ENCODE measurements around the gene SLC25A30. TPM values are rescaled to one million over a fixed set of nuclear protein-coding genes. Genes with fewer than 3 reads are reported as not detected.

The SLC25A30 gene
- polyA plus RNA-seq (2013) = 35.3 TPM

GRCh38 chr13:45417790-45418534 is at the start of gene SLC25A30:
TSS of gene SLC25A30 (minus strand) at chr13:45418373. CDS start at chr13:45411425, 6,948 bp downstream.
- peak; percentile 95 to 96 (median 96) for DNase-seq
- Histone ChIP-seq H3K9me3 (ENCODE audit: control extremely low read depth in 1 of 5, control insufficient read depth in 4 of 5, insufficient read depth in 2 of 5, low read depth in 1 of 5, low read length in 4 of 5) (no peaks in the 10 kb centered on the region), H3K27me3 (replicated peaks in 2 of 5; ENCODE audit: control insufficient read depth in 4 of 5, insufficient read depth in 5 of 5, low read length in 4 of 5) (no peaks in the 10 kb centered on the region), H3K36me3 (ENCODE audit: control insufficient read depth in 4 of 4, insufficient read depth in 4 of 4, low read length in 3 of 4) (peaks cover 0 to 4% (median 0%) of the 10 kb centered on the region in 4 experiments), H3K4me1 (ENCODE audit: control extremely low read depth in 1 of 4, control insufficient read depth in 4 of 4, insufficient read depth in 4 of 4, low read length in 3 of 4) (peaks cover 9 to 39% (median 25%) of the 10 kb centered on the region in 4 experiments), H3K27ac (ENCODE audit: insufficient read depth in 1 of 2, low read depth in 1 of 2, low read length in 2 of 2, poor library complexity in 1 of 2, severe bottlenecking in 2 of 2) (peak within 1 kb of the TSS; percentile 86 to 94), H3K4me3 (ENCODE audit: control insufficient read depth in 1 of 7, extremely low read depth in 1 of 7, insufficient read depth in 4 of 7, low read depth in 2 of 7, low read length in 6 of 7) (peak within 1 kb of the TSS; percentile 70 to 95 (median 89))
- ChIA-PET CTCF (interaction anchor here (0.7 to 8.9 kb wide), 7 partner anchors 8 to 73 kb away, joined by 3 to 77 read pairs (median 6); partner anchors contain the start of gene COG3), POLR2A (interaction anchor here (0.8 to 1.8 kb wide), 5 partner anchors 12 to 56 kb away, joined by 3 to 6 read pairs (median 4); no protein-coding TSS in a partner anchor)
- WGBS (ENCODE audit: insufficient coverage) = 0% methylated on average over 39 of the region's 64 CpGs

- Histone ChIP-seq H3K9me3 (ENCODE audit: control extremely low read depth in 1 of 5, control insufficient read depth in 4 of 5, insufficient read depth in 2 of 5, low read depth in 1 of 5, low read length in 4 of 5) (no peaks in the 10 kb centered on the region), H3K27ac (ENCODE audit: insufficient read depth in 1 of 2, low read depth in 1 of 2, low read length in 2 of 2, poor library complexity in 1 of 2, severe bottlenecking in 2 of 2) (no peak overlapping the region), H3K27me3 (replicated peaks in 2 of 5; ENCODE audit: control insufficient read depth in 4 of 5, insufficient read depth in 5 of 5, low read length in 4 of 5) (no peaks in the 10 kb centered on the region), H3K36me3 (ENCODE audit: control insufficient read depth in 4 of 4, insufficient read depth in 4 of 4, low read length in 3 of 4) (peaks cover 0 to 2% (median under 1%) of the 10 kb centered on the region in 4 experiments), H3K4me1 (ENCODE audit: control extremely low read depth in 1 of 4, control insufficient read depth in 4 of 4, insufficient read depth in 4 of 4, low read length in 3 of 4) (peaks cover 31 to 59% (median 44%) of the 10 kb centered on the region in 4 experiments), H3K4me3 (ENCODE audit: control insufficient read depth in 1 of 7, extremely low read depth in 1 of 7, insufficient read depth in 4 of 7, low read depth in 2 of 7, low read length in 6 of 7) (peak overlapping the region in 5 of 7 experiments; percentile 8 to 99 (median 97))
- 90% methylated on average over 3 of the region's 4 CpGs for WGBS (ENCODE audit: insufficient coverage)
- DNase-seq = no peak
- CTCF ChIA-PET = interaction anchor here (1.7 kb wide), 1 partner anchor 95 kb away, joined by 6 read pairs; no protein-coding TSS in a partner anchor
- POLR2A ChIA-PET = no interaction called here
Measured at GRCh38 chr13:45466359-45466758, 48.2 kb upstream of the SLC25A30 start.

GRCh38 chr13:45464687-45465453 is 46.7 kb upstream of the SLC25A30 start, which contains the start of gene COG3:
TSS of gene COG3 (plus strand) at chr13:45464939. CDS start at chr13:45465037, 98 bp downstream.
- peak within 1 kb of the TSS; percentile 87 to 99 (median 95) for H3K4me3 ChIP-seq (ENCODE audit: control insufficient read depth in 1 of 7, extremely low read depth in 1 of 7, insufficient read depth in 4 of 7, low read depth in 2 of 7, low read length in 6 of 7)
- CTCF ChIA-PET = interaction anchor here (0.8 to 1.6 kb wide), 9 partner anchors 11 to 96 kb away, joined by 3 to 6 read pairs (median 4); no protein-coding TSS in a partner anchor
- peak; percentile 98 to 99 (median 98) for DNase-seq
- H3K27ac ChIP-seq (ENCODE audit: insufficient read depth in 1 of 2, low read depth in 1 of 2, low read length in 2 of 2, poor library complexity in 1 of 2, severe bottlenecking in 2 of 2) = peak within 1 kb of the TSS; percentile 79 to 89
- peaks cover 29 to 62% (median 45%) of the 10 kb centered on the region in 4 experiments for H3K4me1 ChIP-seq (ENCODE audit: control extremely low read depth in 1 of 4, control insufficient read depth in 4 of 4, insufficient read depth in 4 of 4, low read length in 3 of 4)
- under 1% methylated on average over 55 of the region's 63 CpGs for WGBS (ENCODE audit: insufficient coverage)
- no peaks in the 10 kb centered on the region for H3K27me3 ChIP-seq (replicated peaks in 2 of 5; ENCODE audit: control insufficient read depth in 4 of 5, insufficient read depth in 5 of 5, low read length in 4 of 5)
- POLR2A ChIA-PET = interaction anchor here (0.6 kb wide), 1 partner anchor 16 kb away, joined by 3 read pairs; no protein-coding TSS in a partner anchor
- H3K9me3 ChIP-seq (ENCODE audit: control extremely low read depth in 1 of 5, control insufficient read depth in 4 of 5, insufficient read depth in 2 of 5, low read depth in 1 of 5, low read length in 4 of 5) = no peaks in the 10 kb centered on the region
- H3K36me3 ChIP-seq (ENCODE audit: control insufficient read depth in 4 of 4, insufficient read depth in 4 of 4, low read length in 3 of 4) = peaks cover 0 to 2% (median 0%) of the 10 kb centered on the region in 4 experiments

- Histone ChIP-seq H3K36me3 (ENCODE audit: control insufficient read depth in 4 of 4, insufficient read depth in 4 of 4, low read length in 3 of 4) (peaks cover 0 to 2% (median 0%) of the 10 kb centered on the region in 4 experiments), H3K27ac (ENCODE audit: insufficient read depth in 1 of 2, low read depth in 1 of 2, low read length in 2 of 2, poor library complexity in 1 of 2, severe bottlenecking in 2 of 2) (peak overlapping the region; percentile 79 to 89), H3K27me3 (replicated peaks in 2 of 5; ENCODE audit: control insufficient read depth in 4 of 5, insufficient read depth in 5 of 5, low read length in 4 of 5) (no peaks in the 10 kb centered on the region), H3K4me1 (ENCODE audit: control extremely low read depth in 1 of 4, control insufficient read depth in 4 of 4, insufficient read depth in 4 of 4, low read length in 3 of 4) (peaks cover 28 to 58% (median 44%) of the 10 kb centered on the region in 4 experiments), H3K9me3 (ENCODE audit: control extremely low read depth in 1 of 5, control insufficient read depth in 4 of 5, insufficient read depth in 2 of 5, low read depth in 1 of 5, low read length in 4 of 5) (peaks cover 0 to 5% (median 0%) of the 10 kb centered on the region in 5 experiments), H3K4me3 (ENCODE audit: control insufficient read depth in 1 of 7, extremely low read depth in 1 of 7, insufficient read depth in 4 of 7, low read depth in 2 of 7, low read length in 6 of 7) (peak overlapping the region; percentile 39 to 99 (median 95))
- WGBS (ENCODE audit: insufficient coverage) = 93% methylated on average over 8 of the region's 9 CpGs
- DNase-seq = no peak
- ChIA-PET POLR2A (interaction anchor here (0.6 kb wide), 1 partner anchor 17 kb away, joined by 3 read pairs; no protein-coding TSS in a partner anchor), CTCF (interaction anchor here (0.8 to 1.6 kb wide), 5 partner anchors 14 to 70 kb away, joined by 3 to 5 read pairs (median 3); no protein-coding TSS in a partner anchor)
Measured at GRCh38 chr13:45464141-45464686, 46.0 kb upstream of the SLC25A30 start.

GRCh38 chr13:45456196-45456972 is 38.2 kb upstream of the SLC25A30 start:
- Histone ChIP-seq H3K4me3 (ENCODE audit: control insufficient read depth in 1 of 7, extremely low read depth in 1 of 7, insufficient read depth in 4 of 7, low read depth in 2 of 7, low read length in 6 of 7) (no peak overlapping the region), H3K9me3 (ENCODE audit: control extremely low read depth in 1 of 5, control insufficient read depth in 4 of 5, insufficient read depth in 2 of 5, low read depth in 1 of 5, low read length in 4 of 5) (peaks cover 0 to 21% (median 6%) of the 10 kb centered on the region in 5 experiments), H3K27ac (ENCODE audit: insufficient read depth in 1 of 2, low read depth in 1 of 2, low read length in 2 of 2, poor library complexity in 1 of 2, severe bottlenecking in 2 of 2) (no peak overlapping the region), H3K4me1 (ENCODE audit: control extremely low read depth in 1 of 4, control insufficient read depth in 4 of 4, insufficient read depth in 4 of 4, low read length in 3 of 4) (peaks cover 0 to 3% (median under 1%) of the 10 kb centered on the region in 4 experiments), H3K36me3 (ENCODE audit: control insufficient read depth in 4 of 4, insufficient read depth in 4 of 4, low read length in 3 of 4) (no peaks in the 10 kb centered on the region), H3K27me3 (replicated peaks in 2 of 5; ENCODE audit: control insufficient read depth in 4 of 5, insufficient read depth in 5 of 5, low read length in 4 of 5) (no peaks in the 10 kb centered on the region)
- no peak for DNase-seq
- POLR2A ChIA-PET = no interaction called here
- CTCF ChIA-PET = interaction anchor here (1.2 kb wide), 1 partner anchor 14 kb away, joined by 4 read pairs; no protein-coding TSS in a partner anchor
- WGBS (ENCODE audit: insufficient coverage) = 100% methylated on average over 1 of the region's 2 CpGs

- H3K9me3 ChIP-seq (ENCODE audit: control extremely low read depth in 1 of 5, control insufficient read depth in 4 of 5, insufficient read depth in 2 of 5, low read depth in 1 of 5, low read length in 4 of 5) = peaks cover 0 to 16% (median 6%) of the 10 kb centered on the region in 5 experiments
- ChIA-PET CTCF (no interaction called here), POLR2A (no interaction called here)
- no peak overlapping the region for H3K4me3 ChIP-seq (ENCODE audit: control insufficient read depth in 1 of 7, extremely low read depth in 1 of 7, insufficient read depth in 4 of 7, low read depth in 2 of 7, low read length in 6 of 7)
- no peaks in the 10 kb centered on the region for H3K27me3 ChIP-seq (replicated peaks in 2 of 5; ENCODE audit: control insufficient read depth in 4 of 5, insufficient read depth in 5 of 5, low read length in 4 of 5)
- no peaks in the 10 kb centered on the region for H3K4me1 ChIP-seq (ENCODE audit: control extremely low read depth in 1 of 4, control insufficient read depth in 4 of 4, insufficient read depth in 4 of 4, low read length in 3 of 4)
- DNase-seq = no peak
- H3K27ac ChIP-seq (ENCODE audit: insufficient read depth in 1 of 2, low read depth in 1 of 2, low read length in 2 of 2, poor library complexity in 1 of 2, severe bottlenecking in 2 of 2) = no peak overlapping the region
- 88% methylated on average over 7 of the region's 7 CpGs for WGBS (ENCODE audit: insufficient coverage)
- H3K36me3 ChIP-seq (ENCODE audit: control insufficient read depth in 4 of 4, insufficient read depth in 4 of 4, low read length in 3 of 4) = no peaks in the 10 kb centered on the region
Measured at GRCh38 chr13:45454204-45454603, 36.0 kb upstream of the SLC25A30 start.

Measured in common myeloid progenitor, CD34-positive (primary cell).